Psoas muscle (tissue), 8 donors: ENCODE measurements around the gene PARL. TPM values are rescaled to one million over a fixed set of nuclear protein-coding genes. Genes with fewer than 3 reads are reported as not detected.

Experiments used
- ATAC-seq, 4 donors: fragments of 200-7000 bp; cut with Tn5 transposase; one replicate each; pipeline ENCODE4 v1.9.1; 2020; ENCODE audit warnings: moderate library complexity in 3 of 4, mild to moderate bottlenecking in 2 of 4
- DNase-seq, 2 donors: peaks; one replicate each; pipeline ENCODE4 v3.0.0-alpha.2; 2020
- H3K27ac ChIP-seq: fragments of 200-600 bp; one replicate; pipeline ENCODE4 v1.8.0; 2022
- H3K27me3 ChIP-seq, 3 donors: fragments of 200-600 bp in 1 of 3; one replicate each; pipeline versions ENCODE4 v1.6.1 to v1.8.0; 2013 to 2022; ENCODE audit warnings: low read length in 2 of 3, mild to moderate bottlenecking in 2 of 3, moderate library complexity in 1 of 3; ENCODE audit not compliant: insufficient read depth in 3 of 3
- H3K36me3 ChIP-seq, 2 donors: fragments of 200-600 bp in 1 of 2; one replicate each; pipeline versions ENCODE4 v1.6.1 to v1.8.0; 2013 to 2022; ENCODE audit warnings: low read depth in 1 of 2, mild to moderate bottlenecking in 1 of 2, moderate library complexity in 1 of 2; ENCODE audit not compliant: insufficient read depth in 1 of 2
- H3K4me1 ChIP-seq: fragments of 200-600 bp; one replicate; pipeline ENCODE4 v1.8.0; 2022
- H3K4me3 ChIP-seq: fragments of 200-600 bp; one replicate; pipeline ENCODE4 v1.8.0; 2022; ENCODE audit warnings: mild to moderate bottlenecking
- H3K9me3 ChIP-seq: fragments of 200-600 bp; one replicate; pipeline ENCODE4 v1.8.0; 2022
- CTCF ChIP-seq: fragments of 200-600 bp; IDR thresholded peaks from one replicate; pipeline ENCODE4 v1.8.0; 2022; ENCODE audit warnings: antibody characterized with exemption
- WGBS, 3 donors: extraction: QIAGEN DNeasy Blood & Tissue Kit; methylation state at CpG; one replicate each; pipeline versions ENCODE4 v1.1.6 to v1.1.7; 2013; 5-methylcytosine and 5-hydroxymethylcytosine counted together
- intact Hi-C, 2 donors: fragments of 100-400 bp; cut with DNase I; formaldehyde crosslinking; loops; one replicate each; pipeline versions ENCODE4 v1.11.0 to v1.14.2; 2022
- long read RNA-seq, 2 donors: library from polyadenylated mRNA; unstranded; transcript quantifications; one replicate each; pipeline ENCODE4 v2.0.0, GENCODE V29; 2021
- polyA plus RNA-seq, 3 donors: library from polyadenylated mRNA; stranded (reverse); fragments of 200-250 nt; gene quantifications; one replicate each; pipeline ENCODE4 v1.2.3, GENCODE V29; 2013
- total RNA-seq, 4 donors: library from RNA; stranded (reverse); fragmentation: NEBNext Ultra II Directional in 2 of 4; extraction: Animal tissue kit (Norgen Biotek cat#: 25700) in 2 of 4; gene quantifications; one replicate each; pipeline versions ENCODE4 v1.2.1 to v1.2.4, GENCODE V29; 2021 to 2023
- donor health status: healthy with polysubstance abuse.
- donor health status: DM: no; HTN: no; CAD: no; lungs with moderate emphysema.
- donor health status: Bipolar disorder and iron deficiency.
- donor health status: healthy.
- donor health status: DM: yes; HTN: yes; CAD: no.
- donor health status: DM: no; HTN: no; CAD: no.
- donor health status: DM: no; HTN: no; CAD: no.
- donor health status: DM: yes; HTN: yes; CAD: no.

The PARL gene
- total RNA-seq (10 to 100 TPM; 30.3 to 64.4 (median 50.7) TPM), polyA plus RNA-seq (10 to 100 TPM; 48.4 to 77.1 (median 61.4) TPM)
- long read RNA-seq, donor 1, transcript PARL-202 (10 exons, 1,414 nt): major isoform, 12 of 14 reads
- long read RNA-seq, donor 1, partial matches to known transcripts: 0 of 14 reads
- long read RNA-seq, donor 1, other reads (novel, unspliced or antisense): 1 of 14 reads
- long read RNA-seq, donor 2, transcript PARL-202 (10 exons, 1,414 nt): major isoform, 49 of 62 reads
- long read RNA-seq, donor 2, transcript PARL-201 (9 exons, 1,240 nt): minor isoform, 6 of 62 reads
- long read RNA-seq, donor 2, partial matches to known transcripts: 0 of 62 reads
- long read RNA-seq, donor 2, other reads (novel, unspliced or antisense): 4 of 62 reads

- Histone ChIP-seq H3K9me3 (no peaks in the 10 kb centered on the region), H3K4me3 (peak within 1 kb of the TSS; percentile 91), H3K27ac (peak within 1 kb of the TSS; percentile 82), H3K36me3 (no peaks in the 10 kb centered on the region), H3K27me3 (no peaks in the 10 kb centered on the region), H3K4me1 (peaks cover 18% of the 10 kb centered on the region)
- whole genome bisulfite sequencing, 3 donors: 0% methylated on average over 47 to 63 of the region's 63 CpGs
- ATAC-seq (peak; percentile 100), DNase-seq (peak; percentile 97 to 99)
- intact Hi-C loops: loop anchor here in 1 of 2 donors (5.0 kb wide), 1 partner anchor 57 kb away; the partner anchor contains the start of gene MAP6D1
- TF ChIP-seq CTCF: peak; percentile 93
These were observed at the start of gene PARL for GRCh38 chr3:183884427-183885296. TSS of gene PARL (minus strand) at chr3:183884880. CDS start at chr3:183884846, 34 bp downstream.

DNA sequence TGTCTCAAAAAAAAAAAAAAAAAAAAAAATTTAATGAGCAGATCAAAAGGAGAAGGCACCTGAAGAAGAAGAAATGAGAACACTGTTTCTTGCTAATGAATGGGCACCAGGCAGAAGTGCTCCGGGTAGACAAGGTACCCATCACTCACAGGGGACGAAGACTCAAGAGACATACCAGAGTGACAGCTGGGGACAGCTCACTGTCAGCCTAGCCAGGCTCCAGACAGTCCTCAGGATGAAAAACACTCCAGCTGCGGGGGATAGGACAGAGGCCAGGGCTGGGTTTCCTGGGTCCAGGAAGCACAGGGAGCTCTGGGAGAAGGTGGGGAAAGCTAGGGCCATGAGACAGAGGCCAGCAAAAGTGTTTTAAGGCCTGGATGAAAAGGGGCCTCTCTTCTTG is 48.5 kb upstream of the PARL start:
- Histone ChIP-seq H3K4me3 (no peak overlapping the region), H3K4me1 (no peaks in the 10 kb centered on the region), H3K9me3 (no peaks in the 10 kb centered on the region), H3K27me3 (no peaks in the 10 kb centered on the region), H3K36me3 (peaks cover 8 to 100% of the 10 kb centered on the region in 2 donors), H3K27ac (no peak overlapping the region)
- ATAC-seq (peak; percentile 45 to 73 (median 62)), DNase-seq (no peak)
- 40 to 71% (median 63%) methylated on average over 3 of the region's 3 CpGs for whole genome bisulfite sequencing, 3 donors
- no peak for TF ChIP-seq CTCF
- intact Hi-C loops: no loop called here

GRCh38 chr3:183931881-183932280 is 47.2 kb upstream of the PARL start:
- DNase-seq: no peak
- Histone ChIP-seq H3K27ac (no peak overlapping the region), H3K36me3 (peaks cover 13 to 100% of the 10 kb centered on the region in 2 donors), H3K9me3 (no peaks in the 10 kb centered on the region), H3K4me1 (no peaks in the 10 kb centered on the region), H3K27me3 (no peaks in the 10 kb centered on the region), H3K4me3 (no peak overlapping the region)
- ATAC-seq: no peak
- no peak for TF ChIP-seq CTCF
- intact Hi-C loops: no loop called here
- WGBS, 3 donors: 53 to 88% (median 72%) methylated on average over 2 of the region's 2 CpGs

- Histone ChIP-seq H3K27ac (no peak overlapping the region), H3K9me3 (no peaks in the 10 kb centered on the region), H3K4me3 (no peak overlapping the region), H3K4me1 (no peaks in the 10 kb centered on the region), H3K36me3 (peaks cover 13 to 100% of the 10 kb centered on the region in 2 donors), H3K27me3 (no peaks in the 10 kb centered on the region)
- intact Hi-C loops: no loop called here
- no peak for ATAC-seq
- 90 to 93% (median 92%) methylated on average over 10 of the region's 10 CpGs for WGBS, 3 donors
- TF ChIP-seq CTCF: no peak
- no peak for DNase-seq
These were observed 45.4 kb upstream of the PARL start for GRCh38 chr3:183930086-183930485.
